Islet of Langerhans (tissue), 1 donor: Measurements from ENCODE around the gene ALDH1A2.
A peak's percentile ranks its signal among the peaks of the same experiment; 100 is the strongest.
"Not testable (repeated sequence)": the region's sequence is repeated elsewhere in the genome, so short reads cannot be mapped to it uniquely, and the experiment has no call there.

Experiments
- FAIRE-seq: peaks from one replicate; lab custom pipeline; 2011; peaks lifted over from hg19 to GRCh38; lab: Jason Lieb, UNC

The ALDH1A2 gene

GRCh38 chr15:58065445-58066041, at the start of gene ALDH1A2:
ALDH1A2 (minus strand) TSS chr15:58065711; CDS start chr15:58065650, 61 bp downstream.
- FAIRE-seq, result no peak

GRCh38 chr15:58114812-58115211, 49.3 kb upstream of the ALDH1A2 start:
- no peak for FAIRE-seq

GRCh38 chr15:58114388-58114787, 48.9 kb upstream of the ALDH1A2 start:
- FAIRE-seq, result no peak

- FAIRE-seq, result not testable (repeated sequence)
Observed at GRCh38 chr15:58113358-58113757, 47.8 kb upstream of the ALDH1A2 start.

DNA sequence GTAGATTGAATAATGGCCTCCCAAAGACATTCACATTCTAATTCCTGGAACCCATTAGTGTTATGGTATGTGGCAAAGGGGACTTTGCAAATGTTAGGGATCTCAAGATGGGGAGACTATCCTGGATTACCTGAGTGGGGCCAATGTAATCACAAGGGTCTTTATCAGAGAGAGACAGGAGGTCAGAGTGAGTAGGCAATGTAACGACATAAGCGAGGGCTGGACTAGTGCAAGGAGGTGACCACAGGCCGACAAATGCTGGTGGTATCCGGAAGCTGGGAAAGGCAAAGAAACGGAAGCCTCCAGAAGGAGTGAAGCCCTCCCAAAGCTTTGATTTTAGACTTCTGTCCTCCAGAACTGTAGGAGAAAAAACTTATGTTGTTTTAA, 46.2 kb upstream of the ALDH1A2 start:
- no peak for FAIRE-seq

DNA sequence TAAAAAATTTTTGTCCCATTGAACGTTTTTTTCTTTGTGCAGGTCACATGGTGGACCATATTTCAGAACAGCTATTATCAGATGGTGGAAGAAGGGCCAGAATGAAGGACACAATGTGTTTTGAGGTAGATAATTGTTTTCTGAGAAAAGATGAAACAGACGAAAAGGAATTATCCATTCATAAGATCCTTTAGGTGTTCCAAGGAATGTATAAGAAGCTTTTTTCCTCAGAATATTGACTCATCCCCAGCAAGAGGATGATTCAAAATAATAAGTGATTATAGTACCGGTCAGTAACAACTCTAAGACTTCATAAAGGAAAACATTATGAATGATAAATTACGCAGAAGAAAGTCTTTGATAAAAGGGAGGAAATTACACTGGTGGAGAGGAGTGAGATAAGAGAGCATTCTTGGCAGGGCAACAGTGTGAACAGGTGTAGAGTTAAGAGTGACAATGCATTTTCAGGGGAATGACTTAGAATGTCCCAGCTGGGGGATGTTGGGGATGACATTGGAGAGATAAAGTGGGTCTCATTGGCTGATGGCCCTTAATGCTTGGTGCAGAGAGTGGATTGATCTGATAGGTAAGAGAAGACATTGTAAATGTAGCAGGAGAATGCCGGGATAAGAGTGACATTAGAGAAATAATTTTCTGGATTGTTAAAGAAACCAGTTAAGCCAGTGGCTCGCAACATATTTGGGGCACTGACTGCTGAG, 45.6 kb upstream of the ALDH1A2 start:
- FAIRE-seq, result no peak

DNA sequence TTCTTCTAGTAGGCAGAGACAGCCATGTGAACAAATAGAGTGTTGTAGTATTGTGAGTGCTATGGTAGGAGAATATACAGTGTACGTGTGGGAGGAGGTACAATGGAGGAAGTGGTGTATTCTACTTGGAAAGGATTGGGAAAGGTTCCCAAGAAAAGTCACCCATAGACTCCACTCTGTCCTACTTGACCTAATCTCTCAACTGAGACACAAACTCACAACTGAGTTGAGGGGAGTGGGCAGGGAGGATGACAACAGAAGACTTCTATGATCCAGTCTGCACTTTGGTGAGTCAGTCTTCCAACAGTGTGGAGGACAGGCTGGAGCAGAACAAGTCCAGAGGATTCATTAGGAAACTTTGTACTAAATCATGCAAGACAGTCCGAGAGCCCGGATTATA, 43.9 kb upstream of the ALDH1A2 start:
- FAIRE-seq, result no peak

DNA sequence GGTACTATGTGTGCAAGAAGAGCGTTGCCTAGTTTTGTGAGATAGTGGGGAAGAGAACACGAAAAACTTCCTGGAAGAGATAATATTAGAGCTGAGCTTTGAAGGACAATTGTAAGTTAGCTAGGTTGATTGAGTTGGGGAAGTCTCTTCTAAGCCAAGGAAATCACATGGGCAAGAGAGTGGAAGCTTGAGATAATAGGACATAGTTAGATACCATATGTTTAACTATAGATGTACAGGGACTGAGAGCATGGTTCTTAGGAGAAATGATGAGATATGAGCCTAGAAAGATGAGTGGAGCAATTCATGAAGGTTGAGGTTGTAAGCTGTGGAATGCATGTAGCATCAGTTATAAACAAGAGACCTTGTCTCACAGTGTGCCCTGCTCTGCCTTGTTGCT, 42.6 kb upstream of the ALDH1A2 start:
- no peak for FAIRE-seq

DNA sequence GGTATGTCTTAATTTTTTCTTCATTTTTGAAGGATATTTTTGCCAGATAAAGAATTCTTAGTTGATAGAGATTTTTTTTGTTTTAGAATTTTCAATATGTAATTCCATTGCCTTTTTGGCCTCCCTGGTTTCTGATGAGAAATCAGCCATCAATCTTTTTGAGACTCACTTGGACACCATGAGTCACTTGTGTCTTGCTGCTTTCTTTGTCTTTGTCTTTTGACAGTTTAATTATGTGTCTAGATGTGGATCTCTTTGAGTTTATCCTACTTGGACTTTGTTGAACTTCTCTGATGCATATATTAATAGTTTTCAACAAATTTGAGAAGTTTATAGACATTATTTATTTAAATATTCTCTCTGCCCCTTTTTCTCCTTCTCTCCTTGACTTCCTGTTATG, 38.0 kb upstream of the ALDH1A2 start:
- no peak for FAIRE-seq

DNA sequence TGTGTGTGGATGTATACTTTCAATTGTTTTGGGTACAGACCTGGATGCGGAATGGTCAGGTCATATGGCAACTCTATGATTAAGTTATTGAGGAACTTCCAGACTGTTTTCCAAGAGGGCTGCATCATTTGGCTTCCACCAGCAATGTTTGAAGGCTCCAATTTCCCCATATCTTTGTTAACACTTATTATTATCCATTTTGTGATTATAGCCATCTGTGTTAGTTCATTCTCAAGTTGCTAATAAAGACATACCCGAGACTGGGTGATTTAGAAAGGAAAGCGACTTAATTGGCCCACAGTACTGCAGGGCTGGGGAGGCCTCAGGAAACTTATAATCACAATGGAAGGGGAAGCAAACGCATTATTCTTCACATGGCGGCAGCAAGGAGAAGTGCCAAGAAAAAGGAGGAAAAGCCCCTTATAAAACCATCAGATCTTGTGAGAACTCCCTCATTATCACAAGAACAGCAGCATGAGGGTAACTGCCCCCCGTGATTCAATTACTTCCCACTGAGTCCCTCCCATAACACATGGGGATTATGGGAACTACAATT, 31.1 kb upstream of the ALDH1A2 start:
- no peak for FAIRE-seq

DNA sequence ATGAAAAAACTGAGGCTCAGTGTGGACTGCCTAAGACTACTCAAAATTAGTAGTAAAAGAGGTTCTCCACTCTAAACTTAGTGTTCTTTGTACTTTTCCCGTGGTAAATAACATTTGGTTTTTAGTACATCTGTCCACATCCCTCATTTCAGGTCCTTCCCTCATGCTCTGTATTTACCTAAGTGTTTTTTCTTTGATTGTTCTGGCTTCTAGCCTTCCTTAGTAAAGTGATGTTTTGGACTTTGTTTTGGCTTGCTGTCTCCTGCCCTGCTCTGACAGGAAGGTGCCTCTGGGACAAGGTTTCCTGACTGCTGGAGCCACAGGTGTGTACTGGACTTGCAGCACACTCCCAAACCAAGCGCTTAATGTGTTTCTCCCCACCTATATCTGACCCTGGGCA, 29.9 kb upstream of the ALDH1A2 start:
- no peak for FAIRE-seq

DNA sequence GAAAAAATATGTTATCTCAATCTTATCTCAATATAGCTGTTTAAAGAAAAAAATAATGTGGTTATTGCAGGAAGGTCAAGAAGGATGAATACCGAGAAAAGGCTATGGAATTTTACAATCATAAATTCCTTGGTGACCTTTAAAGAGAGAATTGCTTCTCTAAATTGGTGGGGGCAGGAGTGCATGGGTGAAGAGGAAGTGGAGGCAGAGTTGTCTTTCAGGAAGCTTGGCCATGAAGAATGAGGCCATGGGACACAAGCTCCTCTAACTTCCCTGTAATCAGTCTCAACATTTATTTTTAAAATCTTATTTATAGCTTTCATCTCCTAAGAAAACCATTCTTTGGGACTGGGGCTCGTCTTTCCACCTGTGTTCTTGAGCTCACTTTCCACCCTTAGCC, 22.4 kb upstream of the ALDH1A2 start:
- no peak for FAIRE-seq

- FAIRE-seq, result no peak
Observed at GRCh38 chr15:58086491-58086890, 21.0 kb upstream of the ALDH1A2 start.

DNA sequence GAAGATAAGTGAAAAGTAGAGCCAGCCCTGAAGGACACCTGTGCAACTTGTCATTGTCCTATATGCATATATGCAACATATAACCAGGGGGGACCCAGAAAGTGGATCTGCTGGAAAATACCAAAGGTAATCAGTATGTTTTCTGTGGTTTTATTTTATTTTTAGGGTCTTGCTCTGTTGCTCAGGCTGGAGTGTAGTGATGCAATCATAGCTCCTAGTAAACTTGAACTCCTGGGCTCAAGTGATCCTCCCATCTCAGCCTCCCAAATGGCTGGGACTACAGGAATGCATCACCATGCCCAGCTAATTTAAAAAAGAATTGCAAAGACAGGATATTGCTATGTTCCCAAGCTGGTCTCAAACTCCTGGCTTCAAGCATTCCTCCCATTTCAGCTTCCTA, 18.0 kb upstream of the ALDH1A2 start:
- FAIRE-seq, result no peak

DNA sequence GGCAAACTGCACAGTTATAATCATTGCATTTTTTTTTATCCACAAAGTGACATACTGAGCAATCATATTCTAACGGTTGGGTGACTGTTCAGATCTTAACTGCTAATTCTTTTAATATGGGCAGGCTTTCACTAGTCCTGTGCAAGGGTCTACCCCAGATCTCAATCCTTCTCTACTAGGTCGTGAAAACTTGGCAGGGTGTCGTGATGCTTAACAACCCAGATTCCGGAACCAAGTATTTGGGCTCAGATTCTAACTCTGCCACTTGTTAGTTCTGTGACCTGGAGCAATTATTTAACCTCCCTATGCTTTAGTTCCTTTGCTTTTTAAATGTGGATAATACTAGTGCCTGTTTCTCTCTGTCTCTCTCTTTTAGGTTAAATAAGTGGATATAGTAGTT, 16.4 kb upstream of the ALDH1A2 start:
- no peak for FAIRE-seq

GRCh38 chr15:58081456-58081855, 15.9 kb upstream of the ALDH1A2 start:
- FAIRE-seq, result no peak

DNA sequence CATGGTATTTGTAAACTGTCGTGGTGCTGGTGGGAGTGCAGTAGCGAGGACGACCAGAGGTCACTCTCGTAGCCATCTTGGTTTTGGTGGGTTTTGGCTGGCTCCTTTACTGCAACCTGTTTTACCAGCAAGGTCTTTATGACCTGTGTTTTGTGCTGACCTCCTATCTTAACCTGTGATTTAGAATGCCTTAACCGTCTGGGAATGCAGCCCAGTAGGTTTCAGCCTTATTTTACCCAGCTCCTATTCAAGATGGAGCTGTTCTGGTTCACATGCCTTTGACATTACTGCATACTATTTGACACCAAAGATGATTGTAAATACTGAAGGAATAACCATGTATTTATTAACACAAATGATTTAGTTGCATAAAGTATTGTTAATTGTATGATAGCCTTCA, 15.4 kb upstream of the ALDH1A2 start:
- FAIRE-seq, result not testable (repeated sequence)

DNA sequence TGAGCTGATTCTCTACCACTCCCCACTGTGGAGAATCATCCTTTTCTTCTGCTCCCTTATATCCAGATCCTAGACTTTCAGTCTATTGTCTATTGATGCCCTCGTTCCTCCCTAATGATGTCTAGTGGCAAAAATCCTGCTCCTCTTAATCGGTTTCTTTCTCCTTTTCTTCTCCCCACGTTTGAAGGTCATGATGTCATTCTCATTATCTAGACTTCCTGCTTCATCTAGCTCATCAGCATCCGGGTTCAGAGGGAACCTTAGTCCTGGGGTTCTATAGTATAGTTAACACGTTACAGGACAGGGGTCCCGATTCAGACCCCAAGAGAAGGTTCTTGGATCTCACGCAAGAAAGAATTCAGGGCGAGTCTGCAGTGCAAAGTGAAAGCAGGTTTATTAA, 14.9 kb upstream of the ALDH1A2 start:
- no peak for FAIRE-seq

DNA sequence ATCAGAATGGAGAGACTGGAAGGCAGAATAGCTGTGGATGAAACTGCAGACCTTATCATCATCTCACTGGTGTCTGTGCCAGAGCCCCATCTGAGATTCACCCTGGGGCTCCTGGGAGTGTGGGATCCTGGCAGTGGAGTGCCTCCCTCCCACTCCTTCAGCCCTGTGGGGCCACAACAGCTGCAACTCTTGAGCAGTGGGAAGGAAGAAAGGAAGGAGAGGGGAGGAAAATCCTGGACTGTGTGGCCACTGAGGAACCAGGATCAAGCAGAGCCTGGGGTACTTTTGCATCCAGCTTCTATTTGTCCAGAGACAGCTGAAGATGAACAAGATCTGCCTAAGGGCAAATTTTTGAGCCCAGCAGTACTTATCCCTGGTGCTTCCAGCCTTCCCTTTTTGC, 13.1 kb upstream of the ALDH1A2 start:
- FAIRE-seq, result no peak

DNA sequence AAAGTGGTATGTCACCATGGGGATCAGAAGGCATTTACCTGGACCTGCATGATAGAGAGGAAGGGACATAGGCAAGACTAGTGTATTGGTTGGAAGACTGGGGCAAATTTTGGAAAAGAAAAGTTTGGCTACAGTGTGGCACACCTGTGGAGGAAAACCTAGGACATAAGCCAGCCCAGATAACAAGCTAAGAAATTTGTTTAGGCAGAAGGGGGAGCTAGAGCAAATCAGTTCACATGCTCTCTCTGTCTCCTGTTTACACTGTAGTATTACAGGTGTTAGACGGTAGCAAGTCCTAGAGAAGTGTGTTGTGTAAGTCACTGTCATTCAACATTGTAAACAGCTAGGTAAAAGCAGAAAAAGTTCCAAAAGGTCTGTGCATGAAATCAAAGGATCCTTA, 11.9 kb upstream of the ALDH1A2 start:
- no peak for FAIRE-seq

DNA sequence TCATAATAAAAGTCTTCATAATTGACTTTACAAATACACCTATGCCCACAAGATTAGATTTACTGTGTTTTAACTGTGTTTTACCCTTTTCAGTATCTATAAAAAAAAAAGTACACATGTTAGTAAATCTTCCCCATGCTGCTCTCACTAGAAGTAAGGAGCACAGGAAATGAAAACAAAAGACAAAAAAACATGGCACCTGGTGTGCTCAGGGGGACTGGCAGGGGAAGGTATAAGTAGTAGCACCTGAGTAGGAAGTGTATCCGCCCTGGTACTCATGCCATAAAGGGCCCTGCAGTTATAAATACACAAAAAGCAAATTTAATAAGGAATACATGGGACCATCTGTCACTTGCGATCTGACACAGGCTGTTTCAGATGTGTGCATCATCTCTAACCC, 8.9 kb upstream of the ALDH1A2 start:
- no peak for FAIRE-seq

- peak; percentile 78 for FAIRE-seq
Observed at GRCh38 chr15:58070801-58071418, 5.4 kb upstream of the ALDH1A2 start.

- FAIRE-seq, result no peak
Observed at GRCh38 chr15:58069008-58069407, 3.5 kb upstream of the ALDH1A2 start.
